Memory B cell (primary cell): ENCODE results near the gene MREG.
A peak's percentile ranks its signal among the peaks of the same experiment; 100 is the strongest.
"Not testable (repeated sequence)": the region's sequence is repeated elsewhere in the genome, so short reads cannot be mapped to it uniquely, and the experiment has no call there.

Experiments
- ATAC-seq: fragments of 150-1000 bp; cut with Tn5 transposase; 2 replicates; pipeline ENCODE4 v1.10.0; 2021; ENCODE audit warnings: low read depth, mild to moderate bottlenecking, moderate library complexity
- DNase-seq, 2 donors: peaks; one replicate each; pipeline ENCODE4 v3.0.0; 2022; ENCODE audit warnings: low spot score in 2 of 2
- H3K27ac Mint-ChIP-seq: one replicate; pipeline ENCODE4 v1.8.0; 2022; ENCODE audit warnings: mild to moderate bottlenecking, moderate library complexity, mixed read lengths
- H3K27me3 Mint-ChIP-seq: one replicate; pipeline ENCODE4 v1.8.0; 2022; ENCODE audit warnings: mixed read lengths
- H3K36me3 Mint-ChIP-seq: one replicate; pipeline ENCODE4 v1.8.0; 2022; ENCODE audit warnings: mild to moderate bottlenecking, mixed read lengths
- H3K4me1 Mint-ChIP-seq: one replicate; pipeline ENCODE4 v1.8.0; 2022; ENCODE audit warnings: mixed read lengths
- H3K4me3 Mint-ChIP-seq: one replicate; pipeline ENCODE4 v1.8.0; 2022; ENCODE audit warnings: mild to moderate bottlenecking, moderate library complexity, mixed read lengths
- H3K9me3 Mint-ChIP-seq: one replicate; pipeline ENCODE4 v1.8.0; 2022; ENCODE audit warnings: mixed read lengths

MREG gene

DNA sequence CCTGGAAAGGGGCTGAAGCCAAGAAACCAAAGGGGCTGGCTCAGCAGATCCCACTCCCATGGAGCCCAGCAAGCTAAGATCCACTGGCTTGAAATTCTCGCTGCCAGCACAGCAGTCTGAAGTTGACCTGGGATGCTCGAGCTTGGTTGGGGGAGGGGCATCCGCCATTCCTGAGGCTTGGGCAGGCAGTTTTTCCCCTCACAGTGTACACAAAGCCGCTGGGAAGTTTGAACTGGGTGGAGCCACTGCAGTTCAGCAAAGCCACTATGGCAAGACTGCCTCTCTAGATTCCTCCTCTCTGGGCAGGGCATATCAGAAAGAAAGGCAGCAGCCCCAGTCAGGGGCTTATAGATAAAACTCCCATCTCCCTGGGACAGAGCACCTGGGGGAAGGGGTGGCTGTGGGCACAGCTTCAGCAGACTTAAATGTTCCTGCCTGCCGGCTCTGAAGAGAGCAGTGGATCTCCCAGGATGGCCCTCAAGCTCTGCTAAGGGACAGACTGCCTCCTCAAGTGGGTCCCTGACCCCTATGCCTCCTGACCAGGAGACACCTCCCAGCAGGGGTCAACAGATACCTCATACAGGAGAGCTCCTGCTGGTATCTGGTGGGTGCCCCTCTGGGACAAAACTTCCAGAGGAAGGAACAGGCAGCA lies 24.7 kb downstream of the MREG start:
- not testable (repeated sequence) for H3K27me3 Mint-ChIP-seq, ATAC-seq, H3K4me3 Mint-ChIP-seq, H3K27ac Mint-ChIP-seq, DNase-seq
- H3K9me3 Mint-ChIP-seq = peaks cover 20% of the 10 kb centered on the region
- H3K4me1 Mint-ChIP-seq = peaks cover 14% of the 10 kb centered on the region
- H3K36me3 Mint-ChIP-seq = peaks cover 60% of the 10 kb centered on the region

DNA sequence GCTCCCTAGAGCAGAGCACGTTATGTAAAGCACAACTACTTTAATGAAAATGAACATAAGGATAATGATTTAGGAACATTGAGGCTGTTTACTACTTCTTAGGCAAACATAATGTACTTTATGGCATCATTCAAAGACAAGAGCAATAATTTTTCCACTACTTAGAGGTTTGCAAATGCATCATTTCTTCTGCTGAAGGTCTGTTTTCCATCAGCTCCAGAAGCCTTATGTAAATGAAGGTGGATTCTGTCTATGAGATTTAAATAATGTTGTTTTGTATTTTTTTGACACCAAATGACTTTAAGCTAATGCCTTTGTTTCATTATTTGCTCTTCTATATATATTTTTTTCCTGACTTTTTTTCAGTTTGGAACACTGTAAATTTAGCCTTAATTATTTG lies 28.1 kb downstream of the MREG start:
- ATAC-seq (no peak), DNase-seq (no peak)
- Mint-ChIP-seq H3K9me3 (peaks cover 12% of the 10 kb centered on the region), H3K27ac (no peak overlapping the region), H3K36me3 (peaks cover 36% of the 10 kb centered on the region), H3K4me3 (no peak overlapping the region), H3K27me3 (no peaks in the 10 kb centered on the region), H3K4me1 (peaks cover 20% of the 10 kb centered on the region)

GRCh38 chr2:215984661-215985060 lies 28.7 kb downstream of the MREG start:
- peaks cover 20% of the 10 kb centered on the region for H3K4me1 Mint-ChIP-seq
- peaks cover 30% of the 10 kb centered on the region for H3K36me3 Mint-ChIP-seq

DNA sequence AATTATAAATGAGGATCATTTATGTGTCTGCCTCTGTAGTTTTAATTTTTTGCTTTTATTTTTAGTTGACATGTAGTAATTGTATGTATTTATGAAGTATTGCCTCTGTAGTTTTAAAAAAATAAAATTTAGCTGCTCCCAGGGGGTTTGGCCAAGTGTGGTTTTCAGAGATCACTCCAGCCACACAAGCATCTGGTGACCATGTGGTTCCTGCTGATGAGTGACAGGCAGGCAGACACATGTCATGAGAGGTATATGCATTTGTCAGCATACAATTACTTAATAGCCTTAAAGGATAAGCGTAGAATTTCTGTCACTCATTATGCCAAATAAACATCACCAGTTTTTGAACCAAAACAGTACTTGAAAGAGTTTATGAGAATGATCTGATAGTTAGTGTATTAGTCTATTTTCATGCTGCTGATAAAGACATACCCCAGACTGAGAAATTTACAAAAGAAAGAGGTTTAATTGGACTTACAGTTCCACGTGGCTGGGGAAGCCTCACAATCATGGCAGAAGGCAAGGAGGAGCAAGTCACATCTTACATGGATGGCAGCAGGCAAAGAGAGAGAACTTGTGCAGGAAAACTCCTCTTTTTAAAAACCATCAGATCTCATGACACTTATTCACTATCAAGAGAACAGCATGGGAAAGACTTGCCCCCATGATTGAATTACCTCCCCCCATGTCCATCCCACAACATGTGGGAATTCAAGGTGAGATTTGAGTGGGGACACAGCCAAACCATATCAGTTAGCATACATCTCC lies 29.6 kb downstream of the MREG start:
- H3K4me3 Mint-ChIP-seq = peak overlapping the region; percentile 8
- H3K27ac Mint-ChIP-seq = no peak overlapping the region
- peaks cover 20% of the 10 kb centered on the region for H3K4me1 Mint-ChIP-seq
- peak; percentile 50 for ATAC-seq
- H3K9me3 Mint-ChIP-seq = peaks cover 7% of the 10 kb centered on the region
- DNase-seq = no peak
- H3K36me3 Mint-ChIP-seq = peaks cover 23% of the 10 kb centered on the region
- H3K27me3 Mint-ChIP-seq = no peaks in the 10 kb centered on the region

More at GRCh38 chr2:215984661-215985060, 28.7 kb downstream of the MREG start:
- no peak for DNase-seq
- Mint-ChIP-seq H3K9me3 (peaks cover 9% of the 10 kb centered on the region), H3K27me3 (no peaks in the 10 kb centered on the region), H3K4me3 (no peak overlapping the region), H3K27ac (no peak overlapping the region)
- ATAC-seq = no peak

DNA sequence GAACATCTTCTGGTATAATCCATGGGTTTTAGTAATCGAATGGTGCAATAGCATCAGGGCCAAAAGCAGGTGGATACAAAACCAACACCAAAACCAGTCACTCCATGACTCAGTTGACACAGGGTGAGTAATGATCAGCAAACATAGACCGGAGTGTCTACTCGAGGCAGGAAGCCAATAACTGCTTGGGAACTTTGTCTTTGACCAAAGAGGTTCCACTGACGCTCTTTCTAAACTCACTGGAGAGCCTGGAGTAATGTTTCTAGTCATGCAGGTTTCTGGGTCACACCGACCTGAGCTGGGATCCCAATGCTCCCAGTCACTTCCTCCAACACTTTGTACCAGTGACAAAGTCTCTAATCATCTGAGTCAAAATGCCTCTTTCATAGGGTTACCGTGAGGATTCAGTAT lies 30.9 kb downstream of the MREG start:
- no peaks in the 10 kb centered on the region for H3K27me3 Mint-ChIP-seq
- H3K36me3 Mint-ChIP-seq = peaks cover 20% of the 10 kb centered on the region
- DNase-seq (no peak), ATAC-seq (no peak)
- peaks cover 20% of the 10 kb centered on the region for H3K4me1 Mint-ChIP-seq
- peaks cover 7% of the 10 kb centered on the region for H3K9me3 Mint-ChIP-seq
- H3K27ac Mint-ChIP-seq = peak overlapping the region; percentile 45
- H3K4me3 Mint-ChIP-seq = no peak overlapping the region

- H3K4me3 Mint-ChIP-seq = no peak overlapping the region
- H3K4me1 Mint-ChIP-seq = peaks cover 18% of the 10 kb centered on the region
- H3K27me3 Mint-ChIP-seq = no peaks in the 10 kb centered on the region
- no peak overlapping the region for H3K27ac Mint-ChIP-seq
- no peak for ATAC-seq
- peaks cover 14% of the 10 kb centered on the region for H3K36me3 Mint-ChIP-seq
- H3K9me3 Mint-ChIP-seq = peaks cover 4% of the 10 kb centered on the region
- no peak for DNase-seq
Measured at GRCh38 chr2:215981115-215981514, 32.2 kb downstream of the MREG start.

GRCh38 chr2:215979620-215980019 lies 33.7 kb downstream of the MREG start:
- DNase-seq (no peak), ATAC-seq (no peak)
- Mint-ChIP-seq H3K4me3 (no peak overlapping the region), H3K9me3 (peaks cover 4% of the 10 kb centered on the region), H3K27ac (no peak overlapping the region), H3K4me1 (peaks cover 20% of the 10 kb centered on the region), H3K36me3 (peaks cover 10% of the 10 kb centered on the region), H3K27me3 (no peaks in the 10 kb centered on the region)

- peaks cover 21% of the 10 kb centered on the region for H3K36me3 Mint-ChIP-seq
- no peak for ATAC-seq
- H3K27me3 Mint-ChIP-seq = no peaks in the 10 kb centered on the region
- H3K4me3 Mint-ChIP-seq = no peak overlapping the region
- no peaks in the 10 kb centered on the region for H3K9me3 Mint-ChIP-seq
- H3K27ac Mint-ChIP-seq = no peak overlapping the region
- no peak for DNase-seq
- H3K4me1 Mint-ChIP-seq = peaks cover 2% of the 10 kb centered on the region
Measured at GRCh38 chr2:215974700-215975429, 38.5 kb downstream of the MREG start.

GRCh38 chr2:215973954-215974699 lies 39.2 kb downstream of the MREG start:
- Mint-ChIP-seq H3K27ac (no peak overlapping the region), H3K36me3 (peaks cover 21% of the 10 kb centered on the region), H3K4me3 (no peak overlapping the region), H3K4me1 (peaks cover 5% of the 10 kb centered on the region), H3K27me3 (no peaks in the 10 kb centered on the region), H3K9me3 (no peaks in the 10 kb centered on the region)
- no peak for DNase-seq
- no peak for ATAC-seq

DNA sequence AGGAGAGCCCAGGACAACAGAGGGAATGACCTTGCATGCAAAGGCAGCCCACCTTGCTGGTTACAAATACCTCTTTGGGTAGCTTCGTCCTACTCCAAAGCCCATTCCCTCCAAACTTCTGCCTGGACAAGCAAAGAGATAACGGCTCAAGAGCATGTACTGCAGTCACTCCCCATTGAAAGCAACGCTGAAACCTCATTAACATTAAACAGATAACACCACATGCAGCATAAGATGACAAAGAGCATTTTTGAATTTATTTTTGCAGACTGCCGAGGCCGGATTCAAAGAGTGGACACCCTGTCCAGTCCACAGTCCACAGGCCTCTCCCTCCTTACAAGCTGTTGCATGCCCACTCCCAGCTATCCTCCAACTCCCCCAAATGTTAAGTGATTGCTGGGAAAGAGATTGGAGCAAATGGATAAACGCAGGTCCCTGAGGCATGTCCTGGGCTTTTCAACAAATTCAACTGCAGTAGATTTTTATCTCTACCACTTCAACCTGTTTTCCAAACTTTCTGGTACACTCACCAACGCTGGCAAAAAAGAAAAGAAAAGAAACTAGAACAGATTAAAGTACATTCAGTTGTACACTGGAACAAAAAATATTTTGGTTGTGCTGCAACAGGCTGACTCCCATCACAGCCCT lies 40.1 kb downstream of the MREG start:
- H3K36me3 Mint-ChIP-seq = peaks cover 21% of the 10 kb centered on the region

GRCh38 chr2:215971671-215972070 lies 41.7 kb downstream of the MREG start:
- no peak overlapping the region for H3K27ac Mint-ChIP-seq
- peaks cover 19% of the 10 kb centered on the region for H3K36me3 Mint-ChIP-seq
- H3K4me1 Mint-ChIP-seq = peaks cover 7% of the 10 kb centered on the region
- ATAC-seq (no peak), DNase-seq (no peak)
- H3K9me3 Mint-ChIP-seq = no peaks in the 10 kb centered on the region
- H3K27me3 Mint-ChIP-seq = no peaks in the 10 kb centered on the region
- no peak overlapping the region for H3K4me3 Mint-ChIP-seq

More for the DNA sequence above, 40.1 kb downstream of the MREG start:
- no peak for DNase-seq
- Mint-ChIP-seq H3K9me3 (no peaks in the 10 kb centered on the region), H3K27ac (no peak overlapping the region), H3K4me1 (peaks cover 5% of the 10 kb centered on the region), H3K27me3 (no peaks in the 10 kb centered on the region), H3K4me3 (no peak overlapping the region)
- ATAC-seq = no peak

- not testable (repeated sequence) for DNase-seq, H3K27me3 Mint-ChIP-seq, H3K4me3 Mint-ChIP-seq, ATAC-seq, H3K9me3 Mint-ChIP-seq, H3K27ac Mint-ChIP-seq
- H3K36me3 Mint-ChIP-seq = peaks cover 19% of the 10 kb centered on the region
- H3K4me1 Mint-ChIP-seq = peaks cover 10% of the 10 kb centered on the region
Measured at GRCh38 chr2:215970894-215971293, 42.5 kb downstream of the MREG start.

GRCh38 chr2:215970425-215970824 lies 42.9 kb downstream of the MREG start:
- Mint-ChIP-seq H3K36me3 (peaks cover 19% of the 10 kb centered on the region), H3K27ac (no peak overlapping the region), H3K4me1 (peaks cover 10% of the 10 kb centered on the region), H3K27me3 (no peaks in the 10 kb centered on the region), H3K4me3 (no peak overlapping the region), H3K9me3 (no peaks in the 10 kb centered on the region)
- DNase-seq = no peak
- no peak for ATAC-seq
